K562 (cell line): ENCODE measurements around the gene GGACT. TPM values are rescaled to one million over a fixed set of nuclear protein-coding genes. Genes with fewer than 3 reads are reported as not detected.

ENCODE experiments used
- ATAC-seq: fragments of 200-7000 bp; cut with Tn5 transposase; 3 replicates; pipeline ENCODE4 v1.9.1; 2020; ENCODE audit warnings: moderate library complexity
- BruUV-seq: library from RNA; stranded (reverse); fragments of 400-500 nt; replicated peaks from 2 replicates; lab custom pipeline; 2021; lab: Mats Ljungman, UMichigan
- CTCF ChIA-PET: fragments of 300-600 bp; formaldehyde crosslinking; extraction: SDS; loops from one replicate; lab custom pipeline; 2021; ENCODE audit warnings: low intra/inter-chr PET ratio; lab: Yijun Ruan, JAX
- POLR2A ChIA-PET: fragments of 300-600, 350-650 bp; sonication (Branson Sonifier 250); formaldehyde crosslinking; extraction: SDS; loops from one replicate; lab custom pipeline; 2021; ENCODE audit warnings: antibody characterized with exemption, inconsistent platforms; lab: Yijun Ruan, JAX
- DNase-seq, 4 experiments: peaks; one replicate each; pipeline versions ENCODE4 v3.0.0 to v3.0.0-alpha.2; 2011 to 2018; ENCODE audit warnings: low spot score in 3 of 4, mixed read lengths in 3 of 4; ENCODE audit errors: extremely low read depth in 1 of 4
- FAIRE-seq: peaks from 2 replicates; lab custom pipeline; 2011; peaks lifted over from hg19 to GRCh38; lab: Jason Lieb, UNC
- H2AFZ ChIP-seq: 2 replicates; pipeline ENCODE4 v1.6.0; 2011; ENCODE audit warnings: low read depth, low read length, control low read depth, inconsistent platforms
- H3K27ac ChIP-seq: fragments of 200-600 bp; 3 replicates; pipeline ENCODE4 v1.8.0; 2011; ENCODE audit warnings: low read depth, mild to moderate bottlenecking, control low read depth, inconsistent platforms, low read length, moderate library complexity, mixed read lengths; ENCODE audit errors: extremely low read depth
- H3K27me3 ChIP-seq, 2 experiments: fragments of 300-600 bp in 1 of 2; 2 replicates in 1 of 2; 3 replicates in 1 of 2; pipeline versions ENCODE4 v1.6.0 to v1.8.0; 2011; ENCODE audit warnings: inconsistent platforms in 2 of 2, low read length in 2 of 2, mild to moderate bottlenecking in 1 of 2, mixed read lengths in 1 of 2, moderate library complexity in 1 of 2; ENCODE audit not compliant: control insufficient read depth in 2 of 2, insufficient read depth in 2 of 2
- H3K36me3 ChIP-seq: fragments of 300-600 bp; 3 replicates; pipeline ENCODE4 v1.8.0; 2011; ENCODE audit warnings: mild to moderate bottlenecking, low read length, inconsistent platforms; ENCODE audit not compliant: control insufficient read depth, insufficient read depth
- H3K4me1 ChIP-seq, 2 experiments: fragments of 200-600 bp in 1 of 2; replicated peaks in 1 of 2; 2 replicates in 1 of 2; 3 replicates in 1 of 2; pipeline versions ENCODE4 v1.5.1 to v1.8.0; 2011; ENCODE audit warnings: inconsistent platforms in 2 of 2, low read length in 2 of 2, mild to moderate bottlenecking in 1 of 2, mixed read lengths in 1 of 2, moderate library complexity in 1 of 2; ENCODE audit not compliant: control insufficient read depth in 2 of 2, insufficient read depth in 2 of 2
- H3K4me2 ChIP-seq: 2 replicates; pipeline ENCODE4 v1.6.1; 2011; ENCODE audit warnings: low read length, control low read depth, inconsistent platforms, mixed read lengths; ENCODE audit not compliant: insufficient read depth
- H3K4me3 ChIP-seq: fragments of 200-600 bp; sonication (generic), shearing (Covaris generic); 2 replicates; pipeline ENCODE4 v1.5.1; 2016; ENCODE audit warnings: control low read depth, inconsistent platforms
- H3K79me2 ChIP-seq: fragments of 200-600 bp; 3 replicates; pipeline ENCODE4 v1.8.0; 2011; ENCODE audit warnings: low read length, inconsistent platforms; ENCODE audit not compliant: control insufficient read depth, insufficient read depth
- H3K9ac ChIP-seq, 2 experiments: 2 replicates each; pipeline versions ENCODE4 v1.6.0 to v1.6.1; 2011; ENCODE audit warnings: low read depth in 2 of 2, low read length in 2 of 2, control low read depth in 1 of 2, inconsistent platforms in 1 of 2, mild to moderate bottlenecking in 1 of 2, mixed read lengths in 1 of 2; ENCODE audit not compliant: insufficient read depth in 1 of 2
- H3K9me1 ChIP-seq: one replicate; pipeline ENCODE4 v1.6.0; 2011; ENCODE audit warnings: inconsistent platforms, mild to moderate bottlenecking, low read length, moderate library complexity; ENCODE audit not compliant: control insufficient read depth, insufficient read depth
- H3K9me3 ChIP-seq: replicated peaks from 2 replicates; pipeline ENCODE4 v1.5.1; 2011; ENCODE audit warnings: low read depth, low read length, inconsistent platforms; ENCODE audit not compliant: control insufficient read depth, insufficient read depth
- H4K20me1 ChIP-seq: replicated peaks from 2 replicates; pipeline ENCODE4 v1.6.1; 2011; ENCODE audit warnings: low read length, inconsistent platforms, mixed read lengths; ENCODE audit not compliant: control insufficient read depth, insufficient read depth
- ADNP ChIP-seq: fragments of 200-800 bp; sonication (Bioruptor generic); IDR thresholded peaks from 2 replicates; pipeline ENCODE4 v1.6.1; 2016; ENCODE audit warnings: missing genetic modification characterization, missing compliant biosample characterization
- C11orf30 ChIP-seq: fragments of 450-650 bp; IDR thresholded peaks from 2 replicates; pipeline ENCODE4 v1.6.1; 2016; ENCODE audit warnings: low read depth, mild to moderate bottlenecking
- CHD4 ChIP-seq: fragments of 200-600 bp; sonication (generic); IDR thresholded peaks from 3 replicates; pipeline ENCODE4 v1.6.1; 2012; ENCODE audit warnings: low read depth, mild to moderate bottlenecking, mixed read lengths, low read length, inconsistent platforms; ENCODE audit not compliant: insufficient read depth, insufficient replicate concordance, poor library complexity, severe bottlenecking
- DPF2 ChIP-seq: fragments of 450-650 bp; IDR thresholded peaks from 2 replicates; pipeline ENCODE4 v1.6.1; 2016
- FOXK1 ChIP-seq: sonication (generic); formaldehyde crosslinking; IDR thresholded peaks from 2 replicates; pipeline ENCODE4 v1.8.0; 2022; ENCODE audit warnings: missing genetic modification reagents, mild to moderate bottlenecking, borderline replicate concordance
- GABPB1 ChIP-seq: sonication (generic); formaldehyde crosslinking; IDR thresholded peaks from 2 replicates; pipeline ENCODE4 v1.8.0; 2022; ENCODE audit warnings: mild to moderate bottlenecking, missing genetic modification reagents
- ID3 ChIP-seq, 2 experiments: fragments of 250-450 bp in 1 of 2; fragments of 450-650 bp in 1 of 2; sonication (Bioruptor Pico) in 1 of 2; IDR thresholded peaks; 2 replicates each; pipeline versions ENCODE4 v1.6.1 to v1.8.0; 2016 to 2021; ENCODE audit warnings: mild to moderate bottlenecking in 2 of 2, moderate library complexity in 2 of 2, missing compliant biosample characterization in 1 of 2, missing genetic modification characterization in 1 of 2
- SMARCA5 ChIP-seq: fragments of 450-650 bp; IDR thresholded peaks from 2 replicates; pipeline ENCODE4 v1.6.1; 2016
- SRSF1 ChIP-seq: fragments of 200-400 bp; formaldehyde crosslinking; IDR thresholded peaks from 2 replicates; pipeline ENCODE4 v1.6.1; 2017; ENCODE audit warnings: mild to moderate bottlenecking, low read depth, low read length, moderate library complexity
- STAT6 ChIP-seq: sonication (generic); formaldehyde crosslinking; IDR thresholded peaks from 2 replicates; pipeline ENCODE4 v1.8.1; 2023; ENCODE audit warnings: mild to moderate bottlenecking, missing genetic modification reagents
- TAL1 ChIP-seq: fragments of 450-650 bp; IDR thresholded peaks from 2 replicates; pipeline ENCODE4 v1.6.1; 2016; ENCODE audit warnings: mild to moderate bottlenecking
- THAP7 ChIP-seq: fragments of 250-450 bp; sonication (Bioruptor Pico); IDR thresholded peaks from 2 replicates; pipeline ENCODE4 v1.5.0; 2021
- ZC3H4 ChIP-seq: sonication (generic); formaldehyde crosslinking; IDR thresholded peaks from 2 replicates; pipeline ENCODE4 v1.9.0; 2021; ENCODE audit warnings: missing genetic modification reagents, borderline replicate concordance
- ZNF57 ChIP-seq: fragments of 450-650 bp; formaldehyde crosslinking; IDR thresholded peaks from 2 replicates; pipeline ENCODE4 v1.4.0; 2020; ENCODE audit warnings: mild to moderate bottlenecking, moderate library complexity
- WGBS: fragments of 100-300 bp; shearing (Covaris generic); methylation state at CpG from one replicate; pipeline ENCODE4 v1.1.6; 2016; ENCODE audit warnings: low coverage, mixed read lengths; ENCODE audit not compliant: insufficient coverage; ENCODE audit errors: missing lambda C conversion rate; 5-methylcytosine and 5-hydroxymethylcytosine counted together
- in situ Hi-C: fragments of 300-500 bp; cut with MboI; formaldehyde crosslinking; loops from 4 replicates; pipeline ENCODE4 v1.15.0; 2018; ENCODE audit warnings: inconsistent platforms, mixed read lengths
- intact Hi-C: fragments of 100-400 bp; cut with micrococcal nuclease; formaldehyde crosslinking; loops from 2 replicates; pipeline ENCODE4 v1.14.2; 2022
- polyA plus RNA-seq, 8 experiments: library from polyadenylated mRNA; depleted of rRNA in 4 of 8; stranded (reverse) in 5 of 8; unstranded in 3 of 8; fragments of >200 nt; fragmentation: Nextera tagmentation in 2 of 8; fragmentation: Illumina TruSeq in 1 of 8; extraction: Ambion mirVana in 2 of 8; extraction: Trizol in 1 of 8; gene quantifications; 2 replicates each; pipeline versions ENCODE4 v1.2.1 to v1.2.3, GENCODE V29; 2011 to 2014; ENCODE audit warnings: inconsistent platforms in 1 of 8, missing spikeins in 1 of 8
- total RNA-seq, 7 experiments: library from RNA; depleted of rRNA in 6 of 7; stranded (reverse); fragments of >200 nt in 6 of 7; fragmentation: Illumina TruSeq in 2 of 7; extraction: Trizol in 2 of 7; gene quantifications; 2 replicates each; pipeline versions ENCODE4 v1.2.1 to v1.2.3, GENCODE V29; 2011 to 2021; ENCODE audit warnings: low replicate concordance in 1 of 7

The GGACT gene
- total and polyA plus RNA-seq, 9 of the 15 experiments (the other 6 are each of a cell fraction or from before 2014, with no cell fraction given): 0.20 to 3.2 (median 1.7) TPM

DNA sequence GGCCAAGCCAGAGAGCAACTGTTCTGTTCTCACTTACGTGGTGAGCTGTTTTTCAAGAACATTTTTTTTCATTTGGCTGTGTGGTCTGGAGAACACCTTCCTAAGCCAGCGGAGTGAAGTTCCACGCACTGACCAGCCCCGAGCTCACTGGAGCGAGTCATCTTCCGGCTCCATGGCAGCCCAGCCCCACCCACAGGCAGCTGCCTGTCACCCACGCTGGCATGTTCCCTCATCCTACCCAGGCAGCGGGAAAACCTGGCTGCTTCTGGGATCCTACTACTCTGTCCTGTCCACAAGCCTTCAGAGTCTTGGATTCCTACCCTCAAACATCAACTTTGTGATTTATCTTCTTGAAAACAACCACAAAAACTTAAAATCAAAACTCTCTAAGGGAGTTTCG lies 76.2 kb downstream of the GGACT start (continued):
- TF ChIP-seq TAL1 (no peak), THAP7 (CRISPR knock-in tag) (no peak)

DNA sequence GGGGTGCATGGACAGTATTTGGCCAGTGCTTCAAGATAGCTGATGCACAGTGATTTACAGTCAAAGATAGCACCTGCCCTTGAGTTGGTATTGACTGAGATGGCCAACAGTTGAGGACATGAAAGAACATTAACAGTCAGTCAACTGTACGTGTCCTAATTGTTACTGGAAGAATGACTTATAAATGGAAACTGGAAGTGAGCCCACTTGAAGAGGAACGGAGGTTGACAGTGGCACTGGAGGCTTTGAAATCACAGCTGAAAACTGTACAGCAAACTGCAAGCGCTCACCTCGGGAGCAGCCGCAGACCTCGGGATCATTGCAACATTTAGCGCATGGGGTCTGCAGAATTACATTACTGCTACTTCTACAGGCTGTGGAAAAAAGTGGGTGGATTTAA lies 77.1 kb downstream of the GGACT start:
- WGBS: 33% methylated on average over 7 of the region's 7 CpGs
- no peak overlapping the region for H3K4me2 ChIP-seq
- intact Hi-C loops: loop anchor here (5.0 to 10.0 kb wide), 3 partner anchors 119 to 854 kb away; no protein-coding TSS in a partner anchor
- TF ChIP-seq C11orf30: no peak
- TF ChIP-seq DPF2: no peak
- TF ChIP-seq ID3 (CRISPR knock-in tag; IDR thresholded peaks at IDR 0.05): no peak
- no peak for TF ChIP-seq ID3 (tag; IDR thresholded peaks at IDR 0.05)
- TF ChIP-seq CHD4: no peak
- no peak for TF ChIP-seq ZNF57 (CRISPR knock-in tag)
- no peak for TF ChIP-seq ADNP (tag)
- TF ChIP-seq STAT6 (CRISPR knock-in tag): no peak
- TF ChIP-seq ZC3H4 (CRISPR knock-in tag): no peak
- no peak for TF ChIP-seq GABPB1
- TF ChIP-seq FOXK1 (CRISPR knock-in tag): no peak
- TF ChIP-seq SMARCA5: no peak
- no peak for TF ChIP-seq SRSF1
- H4K20me1 ChIP-seq: no peaks in the 10 kb centered on the region; the same call in 1 of the 2 replicates
- BruUV-seq: no TSS peak
- CTCF ChIA-PET: interaction anchor here (0.5 to 1.6 kb wide), 2 partner anchors 393 to 855 kb away, joined by 3 read pairs; no protein-coding TSS in a partner anchor
- H3K36me3 ChIP-seq: no peaks in the 10 kb centered on the region
- no peaks in the 10 kb centered on the region for H3K79me2 ChIP-seq
- POLR2A ChIA-PET: no interaction called here
- peaks cover 0 to 3% of the 10 kb centered on the region in 2 experiments; a peak in 1 of 5 replicates for H3K27me3 ChIP-seq
- no peaks in the 10 kb centered on the region for H3K9me1 ChIP-seq
- H3K27ac ChIP-seq: no peak overlapping the region
- H3K9me3 ChIP-seq: no peaks in the 10 kb centered on the region
- DNase-seq (no peak), ATAC-seq (no peak), FAIRE-seq (no peak)
- no peak overlapping the region for H3K9ac ChIP-seq
- H2AFZ ChIP-seq: no peak overlapping the region
- H3K4me1 ChIP-seq: no peaks in the 10 kb centered on the region
- in situ Hi-C loops: loop anchor here (10.0 kb wide), 1 partner anchor 607 kb away; no protein-coding TSS in a partner anchor
- H3K4me3 ChIP-seq: no peak overlapping the region
